SK-N-SH (cell line): Measurements from ENCODE around the gene VPS13C. TPM values are rescaled to one million over a fixed set of nuclear protein-coding genes. Genes with fewer than 3 reads are reported as not detected.

Experiments
- CTCF ChIA-PET: fragments of 300-600, 350-600 bp; formaldehyde crosslinking; extraction: SDS; loops from one replicate; lab custom pipeline; 2021; lab: Yijun Ruan, JAX
- POLR2A ChIA-PET: fragments of 350-600 bp; sonication (Branson Sonifier 250); formaldehyde crosslinking; extraction: SDS; loops from one replicate; lab custom pipeline; 2020; ENCODE audit warnings: antibody characterized with exemption, inconsistent platforms; lab: Yijun Ruan, JAX
- DNase-seq: peaks from one replicate; pipeline ENCODE4 v3.0.0; 2012
- H2AFZ ChIP-seq: fragments of 200-600 bp; sonication (generic); 2 replicates; pipeline ENCODE4 v1.8.1; 2016; ENCODE audit warnings: antibody characterized with exemption, mild to moderate bottlenecking, low read depth
- H3F3A ChIP-seq: fragments of 200-600 bp; sonication (generic); replicated peaks from 2 replicates; pipeline ENCODE3; 2016; ENCODE audit warnings: antibody characterized with exemption, mild to moderate bottlenecking; ENCODE audit not compliant: insufficient read depth
- H3K27ac ChIP-seq, 2 experiments: fragments of 200-500 bp in 1 of 2; fragments of 200-600 bp in 1 of 2; sonication (Bioruptor generic) in 1 of 2; sonication (generic), shearing (Covaris generic) in 1 of 2; 2 replicates each; pipeline versions ENCODE4 v1.5.1 to v1.6.1; 2014 to 2016; ENCODE audit warnings: low read depth in 2 of 2, inconsistent platforms in 1 of 2, low read length in 1 of 2, mild to moderate bottlenecking in 1 of 2, mixed read lengths in 1 of 2
- H3K27me3 ChIP-seq: fragments of 200-600 bp; sonication (generic), shearing (Covaris generic); 2 replicates; pipeline ENCODE4 v1.6.1; 2016; ENCODE audit warnings: mixed run types; ENCODE audit not compliant: insufficient read depth
- H3K36me3 ChIP-seq, 2 experiments: fragments of 200-500 bp in 1 of 2; fragments of 200-600 bp in 1 of 2; sonication (Bioruptor generic) in 1 of 2; sonication (generic) in 1 of 2; replicated peaks in 1 of 2; 2 replicates each; pipeline versions ENCODE3 to v1.5.1; 2014 to 2016; ENCODE audit warnings: low read length in 1 of 2, mild to moderate bottlenecking in 1 of 2; ENCODE audit not compliant: insufficient read depth in 2 of 2, control insufficient read depth in 1 of 2
- H3K4me1 ChIP-seq, 2 experiments: fragments of 200-500 bp in 1 of 2; fragments of 200-600 bp in 1 of 2; sonication (Bioruptor generic) in 1 of 2; sonication (generic), shearing (Covaris generic) in 1 of 2; 2 replicates each; pipeline versions ENCODE4 v1.5.1 to v1.6.1; 2014 to 2016; ENCODE audit warnings: low read depth in 1 of 2, low read length in 1 of 2, mixed run types in 1 of 2; ENCODE audit not compliant: insufficient read depth in 2 of 2, control insufficient read depth in 1 of 2
- H3K4me2 ChIP-seq: fragments of 200-600 bp; sonication (generic), shearing (Covaris generic); 2 replicates; pipeline ENCODE4 v1.6.1; 2017; ENCODE audit warnings: mixed run types
- H3K4me3 ChIP-seq, 2 experiments: fragments of 200-500 bp in 1 of 2; fragments of 200-600 bp in 1 of 2; sonication (Bioruptor generic) in 1 of 2; sonication (generic), shearing (Covaris generic) in 1 of 2; 2 replicates each; pipeline versions ENCODE4 v1.5.1 to v1.8.1; 2014 to 2016; ENCODE audit warnings: low read depth in 2 of 2, inconsistent platforms in 1 of 2, low read length in 1 of 2, mild to moderate bottlenecking in 1 of 2, mixed read lengths in 1 of 2, moderate library complexity in 1 of 2
- H3K79me2 ChIP-seq: fragments of 200-600 bp; sonication (generic); 2 replicates; pipeline ENCODE4 v1.8.1; 2017; ENCODE audit warnings: mild to moderate bottlenecking; ENCODE audit not compliant: insufficient read depth
- H3K9ac ChIP-seq: fragments of 200-600 bp; sonication (generic); 2 replicates; pipeline ENCODE4 v1.6.1; 2017; ENCODE audit warnings: mixed run types
- H3K9me2 ChIP-seq: fragments of 200-600 bp; sonication (generic); 2 replicates; pipeline ENCODE4 v1.6.1; 2017; ENCODE audit warnings: mixed run types
- H3K9me3 ChIP-seq: fragments of 200-600 bp; sonication (generic); 2 replicates; pipeline ENCODE4 v1.6.1; 2017; ENCODE audit warnings: mixed run types, mild to moderate bottlenecking, moderate library complexity
- H4K20me1 ChIP-seq: fragments of 200-600 bp; sonication (generic); 2 replicates; pipeline ENCODE4 v1.6.1; 2017; ENCODE audit warnings: mild to moderate bottlenecking, mixed run types; ENCODE audit not compliant: insufficient read depth
- CHD2 ChIP-seq: fragments of 150-350 bp; IDR thresholded peaks from 2 replicates; pipeline ENCODE4 v1.6.1; 2018; ENCODE audit warnings: low read length; ENCODE audit not compliant: partially characterized antibody
- ELF1 ChIP-seq: IDR thresholded peaks from 2 replicates; pipeline ENCODE4 v1.4.0; 2012
- EZH2phosphoT487 ChIP-seq: fragments of 200-600 bp; sonication (generic); IDR thresholded peaks from 2 replicates; pipeline ENCODE4 v1.6.1; 2017; ENCODE audit warnings: low read depth, mixed run types, mild to moderate bottlenecking, antibody characterized with exemption, moderate library complexity, borderline replicate concordance
- FOSL2 ChIP-seq: IDR thresholded peaks from 2 replicates; pipeline ENCODE4 v1.4.0; 2012; ENCODE audit warnings: low read depth, mild to moderate bottlenecking, moderate library complexity, borderline replicate concordance
- GABPA ChIP-seq: IDR thresholded peaks from 2 replicates; pipeline ENCODE4 v1.4.0; 2012; ENCODE audit warnings: low read depth, mild to moderate bottlenecking
- GATA2 ChIP-seq: sonication (generic); formaldehyde crosslinking; IDR thresholded peaks from 2 replicates; pipeline ENCODE4 v1.5.0; 2020; ENCODE audit warnings: mild to moderate bottlenecking, missing genetic modification reagents
- IRF3 ChIP-seq: fragments of 150-350 bp; IDR thresholded peaks from 2 replicates; pipeline ENCODE4 v1.6.1; 2016; ENCODE audit warnings: mild to moderate bottlenecking, low read depth, low read length
- NRF1 ChIP-seq: IDR thresholded peaks from 2 replicates; pipeline ENCODE4 v1.6.1; 2012; ENCODE audit warnings: low read depth, mild to moderate bottlenecking, low read length
- RCOR1 ChIP-seq: fragments of 150-350 bp; IDR thresholded peaks from 2 replicates; pipeline ENCODE4 v1.6.1; 2017; ENCODE audit warnings: antibody characterized with exemption, low read length
- SIN3A ChIP-seq: IDR thresholded peaks from 2 replicates; pipeline ENCODE4 v1.6.1; 2012; ENCODE audit warnings: low read depth, mild to moderate bottlenecking, low read length, moderate library complexity, borderline replicate concordance
- SMC3 ChIP-seq: IDR thresholded peaks from 2 replicates; pipeline ENCODE4 v1.6.1; 2012; ENCODE audit warnings: low read depth, low read length, improper control_type of control experiment
- TAF1 ChIP-seq: IDR thresholded peaks from 2 replicates; pipeline ENCODE4 v1.6.1; 2012; ENCODE audit warnings: low read depth, mild to moderate bottlenecking, low read length, moderate library complexity, borderline replicate concordance
- USF1 ChIP-seq: IDR thresholded peaks from 2 replicates; pipeline ENCODE4 v1.4.0; 2012; ENCODE audit warnings: low read depth, borderline replicate concordance
- USF2 ChIP-seq: fragments of 150-350 bp; IDR thresholded peaks from 2 replicates; pipeline ENCODE4 v1.6.1; 2017; ENCODE audit warnings: antibody characterized with exemption, low read length, low read depth, borderline replicate concordance
- ZBTB33 ChIP-seq: IDR thresholded peaks from 2 replicates; pipeline ENCODE4 v1.4.0; 2012; ENCODE audit warnings: low read depth, borderline replicate concordance
- WGBS: methylation state at CpG from one replicate; pipeline ENCODE4 v1.1.6; 2017; ENCODE audit warnings: low lambda C conversion rate; 5-methylcytosine and 5-hydroxymethylcytosine counted together
- polyA plus RNA-seq, 3 experiments: library from polyadenylated mRNA; depleted of rRNA; stranded (reverse); fragments of >200 nt; gene quantifications; 2 replicates each; pipeline ENCODE4 v1.2.3, GENCODE V29; 2012

The VPS13C gene
- polyA plus RNA-seq, 1 of the 3 experiments (the other 2 are of a cell fraction): 5.7 TPM

GRCh38 chr15:61820212-61820611 is 240.0 kb downstream of the VPS13C start:
- CTCF ChIA-PET: interaction anchor here (1.4 to 2.4 kb wide), 2 partner anchors 13 to 15 kb away, joined by 8 read pairs; no protein-coding TSS in a partner anchor
- no peaks in the 10 kb centered on the region for H3K36me3 ChIP-seq
- no peaks in the 10 kb centered on the region for H3K79me2 ChIP-seq
- H3K9me2 ChIP-seq: no peaks in the 10 kb centered on the region
- no peak for DNase-seq
- H3K27me3 ChIP-seq: no peaks in the 10 kb centered on the region
- POLR2A ChIA-PET: no interaction called here
- H3K4me3 ChIP-seq: no peak overlapping the region
- H3K9ac ChIP-seq: no peak overlapping the region
- no peak overlapping the region for H3K27ac ChIP-seq
- TF ChIP-seq NRF1: no peak
- no peak for TF ChIP-seq FOSL2
- no peak for TF ChIP-seq GATA2 (CRISPR knock-in tag)
- no peak for TF ChIP-seq CHD2
- TF ChIP-seq USF2: no peak
- TF ChIP-seq SIN3A: no peak
- no peak for TF ChIP-seq ELF1
- TF ChIP-seq ZBTB33: no peak
- TF ChIP-seq SMC3: no peak
- no peak for TF ChIP-seq IRF3
- TF ChIP-seq TAF1: no peak
- no peak for TF ChIP-seq EZH2phosphoT487
- TF ChIP-seq USF1: no peak
- no peak for TF ChIP-seq GABPA
- TF ChIP-seq RCOR1: no peak
- H2AFZ ChIP-seq: no peak overlapping the region
- H3F3A ChIP-seq: no peaks in the 10 kb centered on the region
- 60% methylated on average over 7 of the region's 9 CpGs for WGBS
- no peaks in the 10 kb centered on the region for H3K4me1 ChIP-seq
- H3K9me3 ChIP-seq: no peaks in the 10 kb centered on the region
- H3K4me2 ChIP-seq: no peak overlapping the region
- H4K20me1 ChIP-seq: no peaks in the 10 kb centered on the region
